SK-N-MC (cell line): ENCODE results near the gene TRAPPC6A.

ENCODE experiments used
- DNase-seq: peaks from one replicate; pipeline ENCODE4 v3.0.0-alpha.2; 2011; ENCODE audit warnings: low read depth, low spot score
- H3K27ac ChIP-seq: fragments of 200-600 bp; sonication (generic); 2 replicates; pipeline ENCODE4 v1.5.1; 2016; ENCODE audit warnings: mixed run types
- H3K36me3 ChIP-seq: fragments of 200-600 bp; sonication (generic); 2 replicates; pipeline ENCODE4 v1.6.1; 2017; ENCODE audit warnings: antibody characterized with exemption, low read length, mixed read lengths; ENCODE audit not compliant: insufficient read depth
- H3K4me3 ChIP-seq: fragments of 200-600 bp; sonication (generic); 2 replicates; pipeline ENCODE4 v1.5.1; 2016
- H3K9ac ChIP-seq: fragments of 200-600 bp; sonication (generic); 2 replicates; pipeline ENCODE4 v1.8.0; 2017; ENCODE audit warnings: mixed run types, mixed read lengths; ENCODE audit not compliant: insufficient read length
- H3K9me3 ChIP-seq: fragments of 200-600 bp; sonication (generic); 2 replicates; pipeline ENCODE4 v1.6.1; 2017; ENCODE audit warnings: low read depth, mild to moderate bottlenecking, antibody characterized with exemption, low read length, moderate library complexity, mixed read lengths
- EZH2 ChIP-seq: fragments of 200-600 bp; sonication (generic); IDR thresholded peaks from one replicate; pipeline ENCODE4 v1.6.1; 2017; ENCODE audit warnings: antibody characterized with exemption
- FOXP2 ChIP-seq: optimal IDR thresholded peaks from 2 replicates; pipeline ENCODE3; 2011; ENCODE audit warnings: mild to moderate bottlenecking, moderate library complexity; ENCODE audit not compliant: insufficient read depth; ENCODE audit errors: extremely low read length, control extremely low read depth
- POLR2AphosphoS5 ChIP-seq: IDR thresholded peaks from 2 replicates; pipeline ENCODE4 v1.6.1; 2012; ENCODE audit warnings: mild to moderate bottlenecking, low read depth, low read length, borderline replicate concordance

Gene TRAPPC6A

DNA sequence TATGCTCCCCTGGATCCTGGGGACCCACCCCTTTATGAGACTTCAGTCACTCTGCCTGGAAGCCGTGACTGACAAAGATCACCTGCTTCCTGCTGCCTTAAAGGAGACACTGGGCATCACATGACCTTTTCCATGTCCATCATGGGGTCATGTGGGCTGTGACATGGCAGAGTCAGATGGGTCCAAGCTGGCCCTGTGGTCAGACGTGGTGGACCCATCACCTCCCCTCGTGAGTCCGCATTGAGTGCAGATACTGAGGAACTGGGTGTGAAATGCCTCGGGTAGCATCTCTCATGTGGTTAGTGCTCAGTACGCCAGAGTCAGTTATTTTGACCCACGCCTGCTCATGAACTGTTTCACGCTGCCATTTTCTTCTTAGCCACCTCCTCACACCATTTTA, 44.4 kb downstream of the TRAPPC6A start:
- H3K27ac ChIP-seq, result no peak overlapping the region
- H3K36me3 ChIP-seq, result no peaks in the 10 kb centered on the region
- no peak for DNase-seq
- H3K9ac ChIP-seq, result no peak overlapping the region
- no peaks in the 10 kb centered on the region for H3K9me3 ChIP-seq
- no peak overlapping the region for H3K4me3 ChIP-seq
- TF ChIP-seq EZH2 (no peak), POLR2AphosphoS5 (no peak), FOXP2 (no peak)

DNA sequence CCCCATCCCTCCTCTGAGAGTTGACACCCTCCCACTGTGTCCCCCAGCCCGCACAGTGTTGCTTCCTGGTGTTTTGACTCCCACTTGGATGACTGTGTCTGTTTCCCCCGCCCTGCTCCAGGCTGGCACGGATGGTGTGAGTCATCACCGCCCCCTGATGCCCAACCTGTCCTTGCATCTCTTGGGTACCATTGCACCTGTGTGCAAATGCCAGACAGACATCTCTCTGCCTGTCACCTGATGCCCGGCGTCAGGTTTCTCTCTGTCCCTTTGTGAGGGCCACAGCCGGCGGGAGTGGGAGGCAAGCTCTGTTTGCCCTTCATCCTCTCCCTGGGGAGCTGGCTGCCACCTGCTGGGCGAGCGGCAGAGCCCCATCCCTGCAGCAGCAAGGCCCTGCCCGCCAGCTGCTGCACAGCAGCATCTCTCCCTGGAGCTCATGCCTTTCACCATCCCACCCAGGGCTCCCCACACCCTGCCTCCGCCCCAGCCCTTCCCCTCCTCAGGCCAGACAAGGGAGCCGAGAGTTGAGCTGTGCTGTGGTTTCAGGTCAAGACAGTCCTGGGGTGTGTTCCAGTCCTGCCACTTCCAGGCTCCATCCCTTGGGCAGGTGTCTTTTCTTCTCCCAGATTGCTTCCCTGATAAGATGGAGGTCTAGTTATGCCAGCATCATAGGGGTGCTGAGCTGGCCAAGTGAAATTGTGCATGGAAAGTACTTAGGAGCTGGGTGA, 47.0 kb downstream of the TRAPPC6A start:
- no peaks in the 10 kb centered on the region for H3K9me3 ChIP-seq
- TF ChIP-seq FOXP2, result no peak
- TF ChIP-seq POLR2AphosphoS5, result no peak
- TF ChIP-seq EZH2, result no peak
- H3K36me3 ChIP-seq, result no peaks in the 10 kb centered on the region
- H3K27ac ChIP-seq, result no peak overlapping the region
- no peak overlapping the region for H3K4me3 ChIP-seq
- DNase-seq, result no peak
- no peak overlapping the region for H3K9ac ChIP-seq

DNA sequence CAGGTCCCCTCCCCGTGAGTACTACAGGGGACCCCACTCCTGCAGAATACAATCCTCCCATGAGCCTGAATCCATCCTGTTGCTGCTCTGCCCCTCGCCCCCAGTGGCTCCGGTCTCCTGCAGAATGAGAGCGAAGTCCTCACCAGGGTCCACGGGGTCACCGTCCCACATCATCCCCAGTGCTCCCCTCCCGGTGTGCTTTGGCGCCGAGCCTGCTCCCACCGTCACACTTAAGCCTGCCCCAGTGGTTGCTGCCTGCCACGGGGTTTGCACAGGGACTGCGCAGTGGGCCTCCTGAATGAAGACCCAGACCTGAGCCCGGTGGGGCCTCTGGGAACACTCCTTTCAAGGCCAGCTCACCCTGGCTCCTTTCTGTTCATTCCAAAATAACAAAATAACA, 47.8 kb downstream of the TRAPPC6A start:
- no peak overlapping the region for H3K4me3 ChIP-seq
- H3K9me3 ChIP-seq, result no peaks in the 10 kb centered on the region
- no peaks in the 10 kb centered on the region for H3K36me3 ChIP-seq
- no peak overlapping the region for H3K9ac ChIP-seq
- TF ChIP-seq FOXP2 (no peak), POLR2AphosphoS5 (no peak), EZH2 (no peak)
- DNase-seq, result no peak
- H3K27ac ChIP-seq, result no peak overlapping the region

DNA sequence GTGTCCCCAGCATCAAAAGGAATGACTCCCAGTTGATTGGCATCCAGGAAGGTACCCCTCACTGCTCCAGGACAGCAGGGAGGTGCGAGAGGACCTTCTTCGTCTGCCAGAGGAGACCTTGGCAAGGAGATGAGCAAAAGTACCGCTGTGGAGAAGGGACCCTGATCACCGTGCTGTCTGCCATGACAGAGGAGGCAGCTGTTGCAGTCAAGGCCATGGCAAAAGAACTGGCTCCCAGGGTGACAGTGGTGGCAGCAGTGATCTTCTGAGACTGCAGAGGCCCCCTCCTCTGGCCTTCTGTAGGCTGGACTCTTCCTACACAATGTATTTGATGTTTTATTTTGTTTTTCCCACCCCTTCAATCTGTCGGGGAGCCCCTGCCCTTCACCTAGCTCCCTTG, 49.2 kb downstream of the TRAPPC6A start:
- no peak overlapping the region for H3K4me3 ChIP-seq
- H3K36me3 ChIP-seq, result no peaks in the 10 kb centered on the region
- no peak for TF ChIP-seq POLR2AphosphoS5
- no peak for TF ChIP-seq FOXP2
- no peaks in the 10 kb centered on the region for H3K9me3 ChIP-seq
- no peak for DNase-seq
- H3K9ac ChIP-seq, result no peak overlapping the region
- no peak overlapping the region for H3K27ac ChIP-seq

DNA sequence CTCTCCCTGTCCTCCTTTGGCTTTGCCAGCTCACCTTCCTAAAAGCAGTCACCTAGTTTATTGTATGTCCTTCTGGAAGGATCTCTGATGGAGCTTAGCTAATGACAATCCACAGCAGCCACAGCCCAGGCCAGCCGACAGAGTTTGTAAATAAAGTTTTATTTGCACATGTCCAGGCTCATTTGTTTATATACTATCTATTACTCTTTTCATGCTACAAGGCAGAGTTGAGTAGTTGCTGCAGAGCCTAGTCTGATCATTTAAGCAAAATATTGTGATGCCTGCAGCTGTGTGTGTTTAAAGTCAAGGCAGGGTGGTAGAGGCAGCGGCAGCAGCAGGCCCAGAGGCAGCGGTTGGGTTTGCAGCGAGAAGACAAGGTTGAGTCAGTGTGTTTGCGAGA, 49.9 kb downstream of the TRAPPC6A start:
- H3K9ac ChIP-seq, result no peak overlapping the region
- H3K4me3 ChIP-seq, result no peak overlapping the region
- no peaks in the 10 kb centered on the region for H3K9me3 ChIP-seq
- no peak for DNase-seq
- no peak for TF ChIP-seq FOXP2
- no peak for TF ChIP-seq EZH2
- no peak for TF ChIP-seq POLR2AphosphoS5
- no peaks in the 10 kb centered on the region for H3K36me3 ChIP-seq
- H3K27ac ChIP-seq, result no peak overlapping the region

DNA sequence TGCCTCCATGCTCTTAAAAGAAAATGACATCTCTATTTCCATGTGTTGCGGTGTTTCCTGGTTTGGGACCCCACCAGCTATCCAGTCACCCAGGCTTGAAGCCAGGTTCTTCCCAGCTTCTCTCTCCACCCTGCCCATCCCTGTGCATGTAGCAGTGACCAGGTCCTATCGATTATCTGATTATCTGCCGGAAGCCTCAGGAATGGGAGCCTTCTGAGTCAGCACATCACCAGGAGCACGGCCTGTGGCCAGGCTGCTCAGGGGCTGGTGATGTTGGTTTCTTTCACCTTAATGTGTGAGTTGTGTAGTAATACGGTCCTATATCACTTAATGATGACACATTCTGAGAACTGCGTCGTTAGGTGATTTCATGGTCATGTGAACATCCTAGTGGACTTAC, 51.4 kb downstream of the TRAPPC6A start:
- H3K9me3 ChIP-seq, result no peaks in the 10 kb centered on the region
- TF ChIP-seq POLR2AphosphoS5 (no peak), EZH2 (no peak), FOXP2 (no peak)
- no peak overlapping the region for H3K4me3 ChIP-seq
- no peak overlapping the region for H3K9ac ChIP-seq
- H3K36me3 ChIP-seq, result no peaks in the 10 kb centered on the region
- DNase-seq, result no peak
- no peak overlapping the region for H3K27ac ChIP-seq

DNA sequence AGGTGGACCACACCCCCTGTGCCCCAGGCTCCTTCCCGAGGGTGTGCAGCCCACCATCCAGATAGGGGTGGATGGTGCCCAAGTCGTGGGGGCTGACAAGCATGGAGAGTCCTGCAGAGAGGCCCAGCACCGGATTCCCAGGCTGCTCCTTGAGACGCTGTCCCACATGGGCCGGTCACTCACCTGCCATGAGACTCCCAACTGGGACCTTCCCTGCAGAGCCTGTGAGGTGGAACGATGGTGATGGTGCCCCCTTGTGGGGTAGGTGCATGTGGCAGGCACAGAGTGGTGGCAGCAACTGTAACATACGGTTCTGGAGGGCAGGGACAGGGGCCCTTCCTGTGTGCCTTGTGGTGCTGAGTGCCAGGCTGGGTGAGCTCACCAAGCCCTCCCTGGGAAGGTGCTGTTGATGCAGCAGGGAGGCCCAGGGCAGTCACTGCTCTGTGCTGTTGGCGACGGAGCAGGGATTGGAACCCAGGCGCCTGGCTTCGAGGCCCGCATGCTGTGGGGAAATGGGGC, 52.0 kb downstream of the TRAPPC6A start:
- TF ChIP-seq POLR2AphosphoS5 (no peak), FOXP2 (no peak), EZH2 (no peak)
- DNase-seq, result no peak

DNA sequence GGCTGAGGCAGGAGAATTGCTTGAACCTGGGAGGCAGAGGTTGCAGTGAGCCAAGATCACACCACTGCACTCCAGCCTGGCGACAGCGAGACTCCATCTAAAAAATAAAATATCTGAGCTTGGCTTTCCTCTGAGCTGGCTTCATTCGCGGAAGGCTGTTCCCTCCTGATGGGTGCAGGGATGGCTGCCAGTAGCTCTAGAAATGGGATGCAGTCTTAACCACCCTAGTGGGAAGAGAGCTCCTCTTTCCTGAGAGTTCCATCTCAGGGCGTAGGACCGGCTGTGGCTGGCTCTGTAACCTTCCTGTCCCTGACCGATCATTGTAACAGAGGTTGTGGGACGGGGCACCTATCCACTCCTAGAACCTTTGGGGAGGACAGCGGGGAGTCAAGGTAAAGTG, 52.7 kb downstream of the TRAPPC6A start:
- H3K27ac ChIP-seq, result no peak overlapping the region
- H3K36me3 ChIP-seq, result no peaks in the 10 kb centered on the region
- H3K4me3 ChIP-seq, result no peak overlapping the region
- no peak for TF ChIP-seq POLR2AphosphoS5
- TF ChIP-seq FOXP2, result no peak
- TF ChIP-seq EZH2, result no peak
- DNase-seq, result no peak
- H3K9me3 ChIP-seq, result no peaks in the 10 kb centered on the region
- H3K9ac ChIP-seq, result no peak overlapping the region

More for the DNA sequence above, 52.0 kb downstream of the TRAPPC6A start:
- H3K9ac ChIP-seq, result no peak overlapping the region
- no peak overlapping the region for H3K27ac ChIP-seq
- H3K9me3 ChIP-seq, result no peaks in the 10 kb centered on the region
- H3K4me3 ChIP-seq, result no peak overlapping the region
- no peaks in the 10 kb centered on the region for H3K36me3 ChIP-seq

DNA sequence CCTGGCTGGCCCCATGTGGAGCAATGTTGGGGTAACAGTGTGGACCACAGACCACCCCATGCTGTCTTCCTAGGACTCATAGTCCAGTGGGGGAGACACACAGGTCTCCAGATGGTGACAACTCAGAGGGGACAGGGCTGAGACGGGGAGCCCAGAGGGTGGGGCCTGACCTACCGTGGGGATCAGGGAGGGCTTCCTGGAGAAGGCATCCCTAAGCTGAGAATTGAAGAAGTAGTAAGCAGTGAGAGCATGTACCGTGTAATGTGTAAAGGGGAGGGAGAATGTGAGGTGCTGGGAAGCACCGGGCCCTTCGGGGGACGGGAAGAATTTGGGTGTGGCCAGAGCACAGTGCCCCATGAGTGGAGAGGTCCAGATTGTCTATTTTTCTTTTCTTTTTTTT, 54.0 kb downstream of the TRAPPC6A start:
- DNase-seq, result no peak
- peak overlapping the region; percentile 85 for H3K27ac ChIP-seq
- no peaks in the 10 kb centered on the region for H3K36me3 ChIP-seq
- peak overlapping the region; percentile 6; the same call in 1 of the 2 replicates for H3K4me3 ChIP-seq
- no peak overlapping the region for H3K9ac ChIP-seq
- no peaks in the 10 kb centered on the region for H3K9me3 ChIP-seq
- no peak for TF ChIP-seq POLR2AphosphoS5
- no peak for TF ChIP-seq EZH2
- TF ChIP-seq FOXP2, result no peak
